Hippocampal formation (tissue), 2 donors: ENCODE measurements around the gene TMEM109.
"Not testable (repeated sequence)": the region's sequence is repeated elsewhere in the genome, so short reads cannot be mapped to it uniquely, and the experiment has no call there.

ENCODE experiments used
- DNase-seq, 2 donors: peaks; one replicate each; lab custom pipeline; 2025; lab: John Stamatoyannopoulos, UW

Gene TMEM109

DNA sequence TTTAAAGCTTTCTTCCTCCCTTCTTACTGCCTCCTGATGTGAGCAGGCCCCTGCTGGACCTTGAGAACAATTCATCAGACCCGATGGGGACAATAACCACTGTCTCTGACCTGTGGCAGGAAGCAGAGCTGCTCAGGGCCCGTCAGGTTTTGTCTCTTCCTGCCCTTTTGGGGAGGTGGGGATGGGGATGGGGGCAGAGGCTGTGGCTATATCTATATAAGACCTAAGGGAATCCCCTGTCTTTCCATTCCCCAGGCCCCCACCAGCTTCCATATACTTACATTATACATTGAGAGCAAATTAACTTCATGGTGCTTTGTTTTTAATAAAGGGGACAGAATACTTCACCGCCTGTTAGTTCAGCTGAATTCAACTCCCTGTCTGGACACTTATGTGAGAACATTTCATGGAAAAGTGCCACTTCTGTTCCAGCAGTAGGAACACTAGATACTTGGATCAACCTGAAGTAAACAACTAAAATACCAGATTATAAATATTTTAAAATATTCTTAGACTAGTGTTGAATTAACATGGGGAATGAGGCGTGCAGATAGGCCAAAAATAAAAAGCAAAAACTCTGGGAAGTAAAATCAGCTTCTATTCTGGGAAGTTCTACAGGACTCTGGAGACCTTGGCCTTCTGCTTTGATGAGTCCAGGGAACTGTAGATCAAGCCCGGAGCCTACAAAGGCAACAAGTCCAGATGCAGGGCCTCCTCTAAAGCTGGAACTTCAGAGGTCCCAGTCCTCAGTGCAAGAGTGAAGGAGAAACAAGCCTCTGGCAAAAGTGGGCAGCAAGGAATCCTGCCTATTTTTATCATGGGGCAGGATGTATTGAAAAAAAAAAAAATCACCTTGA, 35.5 kb upstream of the TMEM109 start:
- no peak for DNase-seq

DNA sequence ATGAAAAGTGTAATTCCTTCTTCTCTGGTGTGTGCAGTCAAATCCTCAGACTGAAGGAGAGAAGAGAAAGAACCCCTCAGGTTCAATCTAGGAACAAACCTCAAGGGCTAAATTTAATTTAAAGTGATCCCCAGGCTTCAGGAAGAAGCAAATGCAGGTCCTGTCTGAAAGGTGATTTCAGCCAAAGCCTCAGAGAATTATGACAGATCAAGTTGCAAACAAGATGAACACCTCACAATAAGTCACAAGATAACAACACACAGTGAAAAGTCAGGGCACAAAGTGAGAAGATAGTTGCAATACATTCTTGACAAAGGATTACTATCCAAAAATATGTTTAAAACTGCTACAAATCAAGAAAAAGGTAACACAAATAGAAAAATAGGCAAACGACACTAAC, 34.9 kb upstream of the TMEM109 start:
- DNase-seq = no peak

- DNase-seq = no peak
Observed at GRCh38 chr11:60879971-60880588, 33.9 kb upstream of the TMEM109 start.

DNA sequence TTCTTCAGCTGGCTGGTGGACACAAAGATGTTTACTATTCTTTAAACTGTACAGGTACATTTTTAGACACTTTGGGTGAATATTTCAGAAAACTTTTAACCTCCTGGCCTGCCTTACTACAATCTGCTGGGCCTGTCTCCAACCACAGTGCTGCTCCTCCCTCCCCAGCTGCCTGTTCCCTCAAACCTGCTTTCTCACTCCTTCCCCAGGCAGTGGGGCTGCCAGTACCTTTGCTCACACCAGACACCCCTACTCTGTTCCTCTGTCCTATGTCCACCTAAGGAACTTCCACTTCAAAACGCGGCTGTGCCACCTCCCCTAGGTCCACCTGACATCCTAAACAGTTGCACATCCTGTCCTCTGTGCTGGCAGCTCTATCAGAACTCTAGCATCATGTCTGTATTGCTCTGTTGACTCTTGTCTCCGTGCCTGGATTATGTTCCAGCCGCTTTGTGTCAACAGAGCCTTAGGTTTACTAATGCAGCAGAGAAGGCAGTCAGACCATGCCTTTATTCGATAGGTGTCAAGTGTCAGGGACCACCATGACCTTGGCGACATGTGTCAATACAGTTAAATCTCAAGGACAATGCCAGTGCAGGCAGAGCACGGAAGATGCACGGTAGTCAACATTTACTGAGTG, 33.2 kb upstream of the TMEM109 start:
- no peak for DNase-seq

DNA sequence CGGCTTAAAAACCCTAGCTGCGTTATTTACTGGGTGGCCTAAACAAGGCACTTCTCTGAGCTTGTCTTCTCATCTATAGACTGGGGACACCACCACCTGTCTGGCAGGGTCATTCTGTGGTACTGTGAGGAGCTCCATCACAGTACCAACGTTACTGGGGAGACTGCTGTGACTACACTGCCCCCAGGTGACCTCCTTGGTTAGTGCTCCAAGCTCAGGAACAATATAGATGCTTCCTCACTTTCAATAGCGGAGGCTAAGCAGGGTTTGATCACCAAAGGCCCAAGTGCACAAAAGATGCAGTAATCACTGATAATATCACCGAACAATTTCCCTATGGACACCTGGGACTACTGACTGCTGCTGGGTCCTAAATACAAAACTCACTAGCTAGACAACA, 26.4 kb upstream of the TMEM109 start:
- DNase-seq = peak in 1 of 2 donors; percentile 24

DNA sequence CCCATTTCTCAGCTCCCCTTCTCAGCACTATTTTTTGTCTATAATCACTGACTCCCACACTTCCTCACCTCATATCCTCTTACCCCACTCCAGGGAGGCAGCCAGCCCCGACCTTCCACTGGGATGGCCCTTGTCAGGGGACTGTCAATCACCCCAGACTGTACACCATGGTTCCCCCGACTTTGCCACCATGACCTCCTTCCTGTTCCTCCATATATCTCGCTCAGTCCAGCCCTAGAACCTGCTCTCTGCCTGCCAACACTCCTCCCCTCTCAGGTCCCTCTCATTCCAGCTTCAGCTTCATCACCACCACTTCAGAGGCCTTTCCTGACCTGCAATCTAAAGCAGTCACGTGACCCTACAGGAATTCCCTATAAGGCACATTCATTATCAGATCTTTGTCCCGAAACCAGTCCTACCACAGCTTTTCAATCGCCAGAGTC, 24.1 kb upstream of the TMEM109 start:
- DNase-seq = no peak

DNA sequence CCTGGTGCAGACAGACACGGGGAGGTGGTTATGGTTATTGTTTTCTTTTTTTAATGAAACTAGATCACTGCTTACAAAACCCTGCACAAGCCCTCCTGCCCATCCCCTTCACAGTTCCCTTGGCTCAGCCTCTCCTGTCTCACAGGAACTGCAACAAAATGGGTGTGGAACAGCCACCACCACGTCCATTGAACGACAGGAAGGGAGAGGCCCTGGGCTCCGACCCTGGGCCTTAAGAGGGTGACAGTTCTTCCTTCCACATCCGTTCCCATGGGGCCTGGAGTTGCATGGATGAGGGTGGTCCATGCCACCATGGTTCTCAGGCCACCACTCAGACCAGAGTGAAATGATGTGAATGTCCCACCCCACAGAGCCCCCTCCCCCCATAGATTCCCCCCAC, 23.3 kb upstream of the TMEM109 start:
- DNase-seq = no peak

- DNase-seq = no peak
Observed at GRCh38 chr11:60891103-60891741, 22.7 kb upstream of the TMEM109 start.

GRCh38 chr11:60895687-60896086, 18.3 kb upstream of the TMEM109 start:
- no peak for DNase-seq

GRCh38 chr11:60897496-60897895, 16.5 kb upstream of the TMEM109 start:
- DNase-seq = no peak

- DNase-seq = peak in 1 of 2 donors; percentile 53
Observed at GRCh38 chr11:60899046-60899936, 14.7 kb upstream of the TMEM109 start.

DNA sequence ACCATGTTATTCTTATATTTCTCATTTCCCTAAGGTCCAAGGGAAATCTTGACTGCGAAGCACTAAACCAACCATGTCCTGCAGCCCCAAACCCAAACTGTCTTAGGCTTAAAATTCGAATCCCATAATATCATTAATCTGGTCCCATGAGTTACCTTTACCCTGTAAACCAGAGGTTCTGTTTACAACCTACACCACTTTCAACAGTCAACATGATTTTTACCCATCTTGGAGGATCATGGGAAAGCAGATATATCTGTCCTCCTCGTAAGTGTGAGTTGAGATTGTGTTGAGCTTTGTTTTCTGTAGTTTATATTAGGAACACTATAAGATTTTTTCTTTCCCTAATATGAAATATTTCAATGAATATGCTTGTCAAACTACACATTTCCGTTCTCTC, 14.0 kb upstream of the TMEM109 start:
- no peak for DNase-seq

DNA sequence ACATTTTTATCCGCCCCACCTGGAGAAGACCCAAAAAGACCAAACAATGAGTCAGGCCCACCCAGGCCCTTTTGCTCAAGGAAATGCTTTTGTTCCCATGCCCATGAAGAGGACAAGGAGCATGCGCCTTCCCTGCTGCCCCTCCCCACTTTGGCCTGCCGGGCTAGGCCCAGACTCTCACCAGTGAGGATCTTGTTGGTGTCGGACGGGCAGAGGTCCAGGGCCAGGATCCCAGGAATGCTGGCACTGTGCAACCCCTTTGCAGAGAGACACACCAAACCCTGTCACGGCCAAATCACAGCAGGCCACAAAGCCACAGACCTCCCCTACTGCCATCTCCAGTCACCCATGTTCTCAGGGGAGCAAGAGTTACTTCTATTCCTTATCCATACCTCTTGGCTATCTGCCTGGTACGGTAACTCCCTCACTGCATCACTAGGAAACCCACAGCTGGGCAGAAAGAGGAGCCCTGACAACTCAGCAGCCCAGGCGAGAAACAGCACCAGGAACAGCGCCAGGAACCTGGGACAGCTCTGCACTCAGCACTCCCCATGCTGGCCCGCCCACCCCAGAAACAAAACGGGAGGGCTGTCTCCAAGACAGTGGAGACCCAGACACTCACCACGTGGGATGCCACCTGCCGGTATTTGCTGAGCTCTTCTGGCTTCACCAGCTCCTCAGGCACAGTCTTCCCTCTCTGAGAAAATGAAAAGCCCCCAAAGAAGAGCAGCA, 13.1 kb upstream of the TMEM109 start:
- peak; percentile 23 to 51 for DNase-seq

GRCh38 chr11:60902625-60903024, 11.3 kb upstream of the TMEM109 start:
- no peak for DNase-seq

DNA sequence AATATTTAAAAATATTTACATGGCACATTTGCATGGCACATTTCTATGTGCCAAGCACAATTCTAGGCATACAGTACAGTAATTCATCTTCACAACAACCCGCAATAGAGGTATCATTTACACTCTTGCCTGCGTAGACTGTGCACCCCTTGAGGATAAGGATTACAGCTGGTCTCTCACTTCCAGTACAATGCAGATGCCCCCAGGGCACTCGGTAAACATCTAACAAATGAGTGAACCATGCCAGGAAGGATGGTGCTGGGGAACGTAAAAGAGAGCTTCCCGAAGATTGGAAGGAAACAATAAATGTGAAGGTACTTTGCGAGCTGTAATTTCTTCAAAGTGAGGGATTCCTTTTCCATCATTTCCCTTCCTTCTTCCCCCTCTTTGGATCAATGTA, 8.9 kb upstream of the TMEM109 start:
- no peak for DNase-seq

DNA sequence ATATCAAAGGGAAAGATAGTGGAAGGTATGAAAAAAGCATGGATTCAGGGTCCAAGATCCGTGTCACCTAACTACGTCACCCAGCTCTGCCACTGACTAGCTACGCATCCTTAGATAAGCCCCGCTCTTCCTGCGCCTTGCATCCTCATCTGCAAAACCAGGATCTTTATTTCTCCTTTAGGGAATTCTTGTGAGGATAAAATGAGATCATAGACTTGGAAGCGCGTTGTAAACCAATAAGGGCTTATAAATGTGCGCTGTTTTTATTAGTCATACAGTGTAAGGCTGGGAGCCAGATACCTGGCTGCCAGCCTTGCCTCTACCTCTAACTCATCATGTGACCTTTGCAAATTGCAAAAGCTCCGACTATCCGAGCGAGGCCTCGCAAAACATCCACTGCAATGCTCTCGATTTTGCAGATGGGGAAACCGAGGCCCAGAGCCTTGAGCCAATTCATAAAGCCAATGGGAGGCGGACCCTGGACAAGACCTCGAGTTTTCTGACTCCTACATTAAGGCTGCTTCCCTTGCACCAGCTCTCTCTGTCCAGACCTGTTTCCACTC, 8.3 kb upstream of the TMEM109 start:
- DNase-seq = no peak

- peak; percentile 94 to 98 for DNase-seq
Observed at GRCh38 chr11:60906132-60906972, 7.6 kb upstream of the TMEM109 start, which contains the start of gene PRPF19. TSS of gene PRPF19 (minus strand) at chr11:60906585. CDS start at chr11:60906382, 203 bp downstream.

DNA sequence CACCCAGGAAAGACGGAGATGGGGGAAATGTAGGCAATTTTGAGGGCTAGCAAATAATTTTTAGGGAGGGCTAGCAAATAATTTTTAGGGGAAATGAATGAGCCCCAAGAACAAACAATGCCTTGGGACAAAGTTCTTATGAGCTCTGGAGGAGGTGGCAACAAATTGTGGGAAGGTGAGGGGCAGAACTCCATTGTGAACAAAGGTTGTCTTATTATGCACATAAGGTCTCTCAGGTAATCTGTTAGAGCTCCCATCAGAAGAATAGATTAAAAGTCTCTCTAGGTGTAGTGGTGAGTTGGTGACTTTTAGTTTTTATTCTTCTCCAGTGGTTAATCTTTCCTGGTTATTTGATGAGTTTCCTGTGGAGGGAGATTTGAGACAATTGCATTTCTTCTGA, 5.2 kb upstream of the TMEM109 start:
- no peak for DNase-seq

- not testable (repeated sequence) for DNase-seq
Observed at GRCh38 chr11:60909680-60910280, 4.2 kb upstream of the TMEM109 start.
